Measurements from ENCODE around the gene ZNF268.
"Not testable (repeated sequence)": the region's sequence is repeated elsewhere in the genome, so short reads cannot be mapped to it uniquely, and the experiment has no call there.

ZNF268 gene

GRCh38 chr12:133235401-133236112 lies 54.3 kb downstream of the ZNF268 start, which contains the start of gene ANHX:
Gene ANHX (minus strand): TSS chr12:133235877. CDS start chr12:133234356, 1,521 bp downstream.
- no peak within 1 kb of the TSS for H3K4me3 ChIP-seq (ENCODE audit: low read length)
- no peak for DNase-seq (ENCODE audit: low read depth)
- TF ChIP-seq CTCF (conservative IDR thresholded peaks at IDR 0.05; ENCODE audit: low read depth, low read length) = no peak

GRCh38 chr12:133236144-133236543 lies 54.8 kb downstream of the ZNF268 start:
- TF ChIP-seq CTCF (conservative IDR thresholded peaks at IDR 0.05; ENCODE audit: low read depth, low read length) = no peak
- no peak overlapping the region for H3K4me3 ChIP-seq (ENCODE audit: low read length)

GRCh38 chr12:133236556-133236955 lies 55.3 kb downstream of the ZNF268 start:
- H3K4me3 ChIP-seq (ENCODE audit: low read length) = no peak overlapping the region
- no peak for DNase-seq (ENCODE audit: low read depth)
- no peak for TF ChIP-seq CTCF (conservative IDR thresholded peaks at IDR 0.05; ENCODE audit: low read depth, low read length)

More at GRCh38 chr12:133236144-133236543, 54.8 kb downstream of the ZNF268 start:
- DNase-seq (ENCODE audit: low read depth) = no peak

- no peak overlapping the region for H3K4me3 ChIP-seq (ENCODE audit: low read length)
- DNase-seq (ENCODE audit: low read depth) = no peak
- TF ChIP-seq CTCF (conservative IDR thresholded peaks at IDR 0.05; ENCODE audit: low read depth, low read length) = no peak
These were observed 70.4 kb downstream of the ZNF268 start for GRCh38 chr12:133251732-133252131.

GRCh38 chr12:133255833-133256232 lies 74.5 kb downstream of the ZNF268 start:
- not testable (repeated sequence) for DNase-seq (ENCODE audit: low read depth); H3K4me3 ChIP-seq (ENCODE audit: low read length)

GRCh38 chr12:133256321-133256720 lies 75.0 kb downstream of the ZNF268 start:
- no peak for TF ChIP-seq CTCF (conservative IDR thresholded peaks at IDR 0.05; ENCODE audit: low read depth, low read length)
- H3K4me3 ChIP-seq (ENCODE audit: low read length) = no peak overlapping the region
- no peak for DNase-seq (ENCODE audit: low read depth)

- no peak overlapping the region for H3K4me3 ChIP-seq (ENCODE audit: low read length)
- DNase-seq (ENCODE audit: low read depth) = no peak
- TF ChIP-seq CTCF (conservative IDR thresholded peaks at IDR 0.05; ENCODE audit: low read depth, low read length) = no peak
These were observed 82.9 kb downstream of the ZNF268 start for GRCh38 chr12:133264173-133264572.
